ENCODE results near the gene DAZAP2.
"Not testable (repeated sequence)": the region's sequence is repeated elsewhere in the genome, so short reads cannot be mapped to it uniquely, and the experiment has no call there.

Gene DAZAP2

DNA sequence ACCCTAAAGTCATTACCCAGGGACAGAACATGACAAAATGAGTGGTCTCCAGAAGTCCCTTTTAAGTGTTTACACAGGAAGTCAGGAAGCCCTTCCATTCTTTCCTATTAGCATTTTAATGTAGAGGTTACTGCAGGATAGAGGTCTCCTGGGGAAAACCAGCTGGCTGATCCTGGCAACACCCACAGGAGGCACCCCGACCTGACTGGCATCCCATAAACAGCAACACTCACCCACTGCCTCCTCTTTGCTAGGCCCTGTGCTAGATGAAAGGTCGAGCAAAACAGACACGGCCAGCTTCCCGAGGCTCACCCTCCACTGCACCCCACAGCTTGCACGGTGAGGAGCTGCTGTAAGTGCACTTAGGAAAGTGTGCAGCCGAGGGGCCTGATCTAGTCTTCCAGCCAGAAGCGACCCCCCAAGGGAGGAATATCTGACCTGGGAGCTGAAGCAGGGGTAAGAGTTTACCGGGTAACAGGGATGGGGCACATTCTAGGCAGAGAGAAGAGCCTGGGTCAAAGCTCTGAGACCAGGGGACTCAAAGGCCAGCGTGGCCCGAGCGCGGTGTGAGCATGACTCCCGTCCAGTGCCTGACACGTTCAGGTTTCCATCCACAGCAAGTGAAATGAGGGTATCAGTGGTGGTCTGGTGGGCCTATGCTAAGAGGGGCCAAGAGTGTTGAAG is 9.0 kb downstream of the DAZAP2 start:
- DNase-seq (ENCODE audit: low read depth in 2 of 2): no peak

DNA sequence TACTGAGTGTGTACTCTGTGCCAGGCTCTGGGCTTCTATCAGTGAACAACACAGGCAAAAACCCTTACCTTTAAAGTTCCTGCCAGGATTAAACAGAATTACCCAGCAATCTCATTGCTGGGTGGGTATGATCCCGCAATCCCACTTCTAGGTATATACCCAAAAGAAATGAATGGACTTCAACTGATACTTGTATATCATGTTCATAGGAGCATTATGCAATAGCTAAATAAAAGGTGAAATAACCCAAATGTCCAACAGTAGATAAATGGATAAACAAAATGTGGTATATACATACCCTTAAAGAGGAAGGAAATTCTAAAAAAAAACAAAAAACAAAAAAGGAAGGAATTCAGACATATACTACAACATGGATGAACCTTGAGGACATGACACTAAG is 14.7 kb downstream of the DAZAP2 start:
- DNase-seq (ENCODE audit: low read depth in 2 of 2): no peak

DNA sequence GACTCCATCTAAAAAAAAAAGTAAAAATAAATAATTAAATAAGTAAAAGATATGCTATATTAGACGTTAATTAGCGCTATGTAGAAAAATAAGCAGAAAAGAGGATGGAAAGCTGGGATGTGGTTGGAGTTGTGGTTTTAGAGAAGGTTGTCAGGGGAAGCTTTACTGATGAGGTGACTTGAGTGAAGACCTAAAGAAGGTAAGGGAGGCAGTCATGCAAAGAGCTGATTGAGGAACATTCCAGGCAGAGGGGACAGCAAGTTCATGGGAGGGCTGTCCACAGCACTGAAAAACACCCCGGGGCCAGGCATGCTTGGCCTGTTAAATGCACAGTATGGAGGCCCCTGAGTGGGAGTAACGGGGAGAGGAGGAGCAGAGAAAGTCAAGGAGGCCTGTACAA is 15.9 kb downstream of the DAZAP2 start:
- DNase-seq (ENCODE audit: low read depth in 2 of 2): no peak

DNA sequence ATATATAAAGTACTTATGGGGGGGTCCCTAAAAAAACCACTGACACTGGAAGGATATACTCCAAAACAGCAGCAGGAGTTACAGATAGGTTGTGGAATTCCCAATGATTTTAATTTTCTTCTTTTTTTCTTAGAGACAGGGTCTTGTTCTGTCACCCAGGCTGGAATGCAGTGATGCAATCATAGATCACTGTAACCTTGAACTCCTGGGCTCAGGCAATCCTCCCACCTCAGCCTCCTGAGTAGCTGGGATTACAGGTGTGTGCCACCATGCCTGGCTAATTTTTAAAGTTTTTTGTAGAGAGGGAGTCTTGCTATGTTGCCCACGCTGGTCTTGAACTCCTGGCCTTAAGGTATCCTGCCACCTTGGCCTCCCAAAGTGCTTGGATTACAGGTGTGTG is 21.0 kb downstream of the DAZAP2 start:
- DNase-seq (ENCODE audit: low read depth in 2 of 2): not testable (repeated sequence)

- no peak for DNase-seq (ENCODE audit: low read depth in 2 of 2)
Measured at GRCh38 chr12:51262758-51263177, 24.1 kb downstream of the DAZAP2 start.

DNA sequence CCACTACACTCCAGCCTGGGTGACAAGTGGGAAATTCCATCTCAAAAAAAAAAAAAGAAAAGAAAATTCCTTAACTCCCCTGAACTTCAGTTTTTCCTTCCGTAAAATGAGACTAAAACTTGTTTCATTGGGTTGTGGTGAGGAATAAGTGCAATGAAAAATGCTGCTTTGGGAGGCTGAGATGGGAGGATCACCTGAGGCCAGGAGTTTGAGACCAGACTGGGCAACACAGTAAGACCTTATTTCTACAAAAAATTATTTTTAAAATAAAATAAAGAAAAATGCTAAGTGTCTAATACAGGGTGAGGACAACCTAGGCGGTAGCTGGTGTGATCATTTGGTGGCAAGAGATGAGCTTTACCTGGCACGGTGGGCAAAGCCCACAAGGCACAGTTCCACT is 24.7 kb downstream of the DAZAP2 start:
- DNase-seq (ENCODE audit: low read depth in 2 of 2): no peak

DNA sequence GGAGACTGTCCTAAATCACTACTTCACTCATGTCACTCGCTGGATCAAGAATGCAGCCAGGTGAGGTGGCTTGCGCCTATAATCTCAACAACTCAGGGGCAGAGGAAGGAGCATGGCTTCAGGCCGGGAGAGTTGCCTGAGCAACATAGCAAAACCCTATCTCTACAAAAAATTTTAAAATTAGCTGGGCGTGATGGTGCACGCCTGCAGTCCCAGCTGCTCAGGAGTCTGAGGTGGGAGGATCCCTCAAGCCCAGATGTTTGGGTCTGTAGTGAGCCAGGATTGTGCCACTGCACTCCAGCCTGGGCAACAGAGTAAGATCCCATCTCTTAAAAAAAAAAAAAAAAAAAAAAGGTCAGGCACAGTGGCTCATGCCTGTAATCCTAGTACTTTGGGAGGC is 25.7 kb downstream of the DAZAP2 start:
- no peak for DNase-seq (ENCODE audit: low read depth in 2 of 2)

DNA sequence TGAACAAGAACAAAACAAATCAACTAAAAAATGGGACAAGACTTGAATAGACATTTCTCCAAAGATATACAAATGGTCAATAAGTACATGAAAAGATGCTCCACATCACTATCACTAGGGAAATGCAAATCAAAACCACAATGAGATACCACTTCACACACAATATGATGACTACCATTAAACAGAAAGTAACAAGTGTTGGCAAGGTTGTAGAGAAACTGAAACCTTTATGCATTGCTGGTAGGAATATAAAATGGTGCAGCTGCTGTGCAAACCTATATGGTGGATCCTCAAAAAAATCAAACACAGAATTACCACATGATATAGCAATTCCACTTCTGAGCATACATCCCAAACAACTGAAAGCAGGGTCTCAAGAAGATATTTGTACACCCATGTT is 26.4 kb downstream of the DAZAP2 start:
- no peak for DNase-seq (ENCODE audit: low read depth in 2 of 2)

DNA sequence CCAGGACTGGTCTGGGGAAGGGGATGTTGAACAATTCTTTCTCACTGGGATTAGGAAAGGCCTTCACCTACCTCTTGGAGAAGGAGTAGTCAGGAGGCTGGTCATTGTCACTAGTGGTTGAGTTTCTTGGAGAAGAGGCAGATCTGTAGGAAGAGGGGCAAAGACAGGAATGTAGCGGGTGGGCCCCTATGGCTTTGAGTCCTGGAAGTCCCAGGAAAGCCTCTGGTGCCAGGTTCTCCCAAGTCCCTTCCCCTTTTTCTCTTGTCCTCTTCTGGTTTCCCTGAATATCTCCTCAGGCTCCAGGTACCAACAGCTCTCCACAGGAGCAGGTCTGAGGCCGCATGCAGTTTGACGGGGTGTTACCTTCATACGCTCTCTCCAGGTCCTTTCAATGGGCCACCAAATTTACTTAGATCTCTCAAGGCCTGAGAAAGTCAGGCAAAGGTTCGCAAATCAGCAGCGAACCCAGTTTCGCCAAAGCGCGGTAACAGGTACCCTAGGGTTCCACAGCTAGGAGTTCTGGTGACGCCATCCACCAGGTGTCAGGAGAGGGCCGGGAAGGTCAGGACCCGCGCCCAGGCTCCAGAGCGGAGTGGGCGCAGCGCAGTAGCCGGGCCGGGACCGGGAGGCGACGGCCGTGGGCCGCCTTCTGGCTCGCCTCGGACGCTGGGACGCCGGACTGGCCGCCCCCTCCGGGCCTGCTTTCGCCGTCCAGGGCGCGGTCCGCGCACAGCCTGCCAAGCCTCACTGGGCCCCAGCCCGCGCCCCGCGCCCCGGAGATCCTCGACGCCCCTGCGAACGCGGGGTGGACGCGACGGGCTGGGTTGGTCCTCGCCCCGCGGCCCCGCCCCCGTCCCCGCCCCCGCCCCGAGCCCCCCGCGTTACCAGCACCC is 30.8 kb downstream of the DAZAP2 start:
- peak in 1 of 2 donors; percentile 45 for DNase-seq (ENCODE audit: low read depth in 2 of 2)

DNA sequence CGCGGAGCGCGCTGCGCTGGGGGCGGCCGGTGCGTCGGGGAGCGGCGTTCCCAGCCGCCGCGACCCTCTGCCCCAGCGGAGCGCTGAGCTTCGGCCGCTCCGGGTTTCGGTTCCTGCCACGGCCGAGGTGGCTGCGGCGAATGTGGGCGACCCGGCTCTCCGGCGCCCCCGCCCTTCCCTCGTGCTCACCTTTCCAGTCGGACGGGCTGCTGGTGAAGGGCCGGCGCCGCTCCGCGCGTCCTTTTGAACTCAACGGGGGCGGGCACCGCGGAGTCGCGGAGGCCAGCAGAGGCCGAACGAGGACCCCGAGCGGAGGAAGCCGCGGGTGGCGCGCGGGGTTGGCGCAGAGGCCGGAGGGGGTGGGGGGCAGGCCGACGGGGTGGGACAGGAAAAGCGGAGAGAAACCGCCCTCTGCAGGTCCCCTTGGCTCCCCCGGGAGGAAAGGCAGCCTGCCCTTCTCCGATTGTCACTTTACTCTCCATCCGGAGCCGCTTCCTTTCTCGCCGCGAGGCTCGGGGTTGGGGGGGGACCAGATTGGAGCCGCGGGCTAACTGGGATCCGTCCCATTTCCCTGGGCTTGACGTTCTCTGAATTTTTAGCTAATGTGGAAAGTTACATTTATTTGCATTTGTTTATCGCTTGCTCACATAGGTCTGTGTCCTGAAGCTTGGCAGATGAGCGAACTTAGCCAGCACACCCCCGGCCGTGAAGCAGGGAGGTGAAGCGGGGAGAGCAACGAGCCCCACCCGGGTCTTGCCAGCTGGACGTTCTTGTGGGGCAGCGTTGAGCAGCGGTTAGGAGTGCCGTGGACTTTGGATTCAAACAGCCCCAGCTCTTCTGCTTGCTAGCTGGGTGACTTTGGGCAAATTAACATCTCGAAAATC is 31.7 kb downstream of the DAZAP2 start, which contains the start of gene SMAGP:
SMAGP (minus strand) TSS at position 349 of the 884 bp plus-strand sequence. CDS start 1,137 bp downstream, outside the sequence.
- peak in 1 of 2 donors; percentile 31 for DNase-seq (ENCODE audit: low read depth in 2 of 2)

DNA sequence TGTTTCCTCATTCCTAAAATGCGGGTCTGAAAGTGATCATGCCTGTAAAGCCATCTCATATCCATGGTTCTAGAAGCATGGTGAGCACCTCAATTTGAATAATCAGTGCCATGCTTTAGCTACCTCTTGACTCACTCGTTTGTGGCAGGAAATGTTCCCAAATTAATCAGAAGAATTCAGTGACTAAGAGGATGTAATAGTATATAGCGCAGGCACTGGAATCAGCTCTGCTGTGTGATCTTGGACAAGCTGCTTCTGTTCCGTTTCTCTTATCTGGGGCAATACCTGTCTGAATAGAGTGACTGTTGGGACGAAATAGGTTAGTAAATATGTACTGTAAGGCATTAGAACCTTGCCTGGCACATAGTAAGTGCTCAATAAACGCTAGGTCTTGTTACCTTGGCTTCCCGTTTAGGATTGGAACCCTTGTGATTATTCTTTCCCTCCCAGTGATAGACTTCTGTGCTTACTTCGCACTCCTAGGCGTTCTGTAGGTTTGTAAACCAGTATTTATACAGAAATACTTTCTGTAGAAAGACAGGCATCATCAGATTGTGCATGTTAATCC is 32.4 kb downstream of the DAZAP2 start:
- no peak for DNase-seq (ENCODE audit: low read depth in 2 of 2)

- DNase-seq (ENCODE audit: low read depth in 2 of 2): not testable (repeated sequence)
Measured at GRCh38 chr12:51272810-51273209, 34.2 kb downstream of the DAZAP2 start.

- DNase-seq (ENCODE audit: low read depth in 2 of 2): no peak
Measured at GRCh38 chr12:51275088-51275487, 36.5 kb downstream of the DAZAP2 start.

GRCh38 chr12:51281202-51281924 is 42.7 kb downstream of the DAZAP2 start:
- DNase-seq (ENCODE audit: low read depth in 2 of 2): no peak

DNA sequence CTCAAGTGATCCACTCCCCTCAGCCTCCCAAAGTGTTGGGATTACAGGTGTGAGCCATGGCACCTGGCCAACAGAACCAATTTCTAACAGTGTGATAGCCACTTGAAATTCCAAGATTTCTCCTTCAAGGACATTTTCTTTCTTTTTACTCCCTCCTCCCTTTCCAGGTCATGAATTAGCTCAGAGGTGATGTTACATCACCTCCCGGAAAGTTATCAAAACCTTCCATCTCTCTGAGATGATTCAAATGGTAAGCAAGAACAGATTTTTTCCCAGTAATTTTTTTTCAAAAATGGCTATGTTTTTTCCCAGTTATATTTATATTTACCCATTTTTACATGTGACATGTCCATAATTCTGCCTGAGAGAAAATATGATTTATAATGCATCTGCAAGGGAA is 47.2 kb downstream of the DAZAP2 start:
- DNase-seq (ENCODE audit: low read depth in 2 of 2): no peak

DNA sequence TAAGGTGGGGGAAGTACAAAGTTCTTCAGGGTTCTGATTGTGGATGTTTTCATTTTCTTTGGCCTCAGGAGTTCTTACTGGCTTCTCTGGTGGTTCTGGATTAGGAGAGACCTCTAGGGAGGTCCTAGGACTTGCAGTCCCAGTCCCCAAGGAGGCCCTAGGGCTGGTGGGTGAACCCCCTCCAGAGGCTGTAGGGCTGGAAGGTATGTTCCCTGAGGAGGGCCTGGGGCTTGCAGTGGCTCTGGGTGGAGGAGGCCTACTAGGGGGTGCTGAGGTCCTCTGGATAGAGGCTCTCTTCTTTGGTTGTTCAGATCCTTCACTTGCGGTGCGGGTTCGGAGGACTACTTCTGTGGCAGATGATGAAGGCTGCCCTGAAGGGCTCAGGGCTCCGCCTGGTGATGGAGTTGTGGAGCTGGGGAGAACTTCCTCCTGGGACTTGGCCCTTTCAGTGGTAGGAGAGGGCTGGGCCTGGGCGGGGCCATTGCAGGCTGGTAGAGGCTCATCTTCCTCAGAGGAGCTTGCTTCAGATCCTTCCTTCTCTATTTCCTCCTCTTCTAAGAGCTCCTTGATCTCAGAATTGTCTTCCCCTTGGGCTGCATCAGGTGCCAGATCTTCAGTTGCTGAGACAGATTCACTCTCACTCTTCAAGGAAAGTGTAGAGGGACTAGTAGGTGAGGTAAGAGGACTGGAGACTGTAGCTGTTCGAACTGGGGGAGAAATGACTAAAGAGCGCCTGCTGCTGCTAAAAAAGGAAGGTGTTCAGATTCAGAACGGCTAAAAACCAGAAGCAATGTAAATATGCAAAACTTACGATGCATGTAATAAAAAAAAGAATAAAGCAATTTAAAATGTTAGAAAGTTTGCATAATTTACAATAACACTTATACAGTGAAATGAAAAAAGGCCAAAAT is 53.2 kb downstream of the DAZAP2 start:
- DNase-seq (ENCODE audit: low read depth in 2 of 2): not testable (repeated sequence)

Data from activated CD4-positive, alpha-beta T cell treated with anti-CD3 and anti-CD28 coated beads for 24 hours (primary cell).